Stimulated activated CD4-positive, alpha-beta T cell treated with anti-CD3 and anti-CD28 coated beads, Interleukin-12 subunit alpha, Interleukin-12 subunit beta, amount 100 ng/mL, for 24 hours (primary cell): Measurements from ENCODE around the gene CACNA2D3.

ENCODE experiments used
- DNase-seq, 2 experiments: peaks; one replicate each; pipeline ENCODE4 v3.0.0-alpha.2; 2020; ENCODE audit warnings: low read depth in 2 of 2

Gene CACNA2D3

GRCh38 chr3:54127499-54128056 lies 5.2 kb downstream of the CACNA2D3 start:
- DNase-seq: no peak

DNA sequence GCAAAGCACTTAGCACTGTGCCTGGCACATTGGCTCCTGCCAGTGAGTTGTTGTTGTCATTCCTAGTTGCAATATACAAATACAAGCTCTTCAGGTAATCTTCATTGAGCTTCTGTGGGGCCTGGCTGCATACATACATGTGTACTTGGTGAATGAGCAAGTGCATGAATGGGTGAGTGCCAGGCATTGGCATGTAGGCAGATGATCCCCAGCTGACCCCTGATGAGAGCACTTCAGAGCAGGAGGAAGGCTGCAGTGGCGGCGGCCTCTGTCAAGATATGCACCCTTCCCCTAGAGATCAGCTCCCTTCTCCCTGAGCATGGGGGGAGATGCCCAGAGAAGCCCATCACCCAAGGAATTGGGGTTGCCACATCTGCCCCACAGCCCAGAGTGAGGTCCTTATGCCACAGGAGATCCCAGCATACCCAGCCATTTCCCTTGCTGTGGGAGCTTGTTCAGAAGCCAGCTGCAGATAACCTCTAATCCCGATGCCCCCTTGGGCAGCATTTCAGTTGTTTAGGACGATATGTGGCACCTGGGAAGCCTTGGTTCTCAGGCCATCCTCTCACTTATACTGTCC lies 8.8 kb downstream of the CACNA2D3 start:
- DNase-seq: no peak

DNA sequence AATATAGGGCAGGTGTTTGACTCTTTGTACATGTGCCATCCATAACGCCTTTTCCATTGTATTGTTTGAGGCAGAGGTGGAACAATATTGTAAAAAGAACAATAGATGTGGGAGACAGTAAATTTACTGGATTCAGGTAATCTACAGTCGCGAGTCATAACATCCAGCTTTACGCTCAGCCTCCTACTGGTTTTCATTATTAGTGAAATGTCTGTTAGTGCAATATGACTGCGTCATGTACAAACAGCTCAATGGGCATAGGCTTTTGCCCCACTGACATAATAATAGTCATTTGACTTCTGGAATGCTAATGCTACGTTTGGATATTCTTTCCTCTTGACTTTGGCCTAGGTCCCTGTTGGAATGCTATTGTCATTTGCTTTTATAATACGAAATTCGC lies 9.5 kb downstream of the CACNA2D3 start:
- DNase-seq: no peak

DNA sequence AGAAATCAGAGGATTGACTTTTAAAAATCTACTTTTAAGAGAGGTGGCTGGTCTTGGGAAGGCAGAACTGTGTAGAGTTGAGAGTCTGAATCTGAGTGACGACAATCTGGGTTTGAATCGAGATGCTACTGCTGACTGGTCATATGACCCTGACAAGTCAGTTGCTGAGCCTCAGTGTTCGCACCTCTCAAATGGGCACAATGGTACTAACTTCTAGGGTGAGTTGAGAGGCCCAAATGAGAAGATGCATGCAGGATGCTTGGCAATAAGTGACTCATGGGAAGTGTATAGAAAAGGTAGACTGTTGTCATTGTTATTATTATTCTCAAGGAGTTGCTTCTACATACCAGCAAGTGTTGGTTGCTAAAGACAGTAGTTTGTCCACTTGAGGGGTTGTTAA lies 10.3 kb downstream of the CACNA2D3 start:
- no peak for DNase-seq

GRCh38 chr3:54133196-54133595 lies 10.8 kb downstream of the CACNA2D3 start:
- no peak for DNase-seq

DNA sequence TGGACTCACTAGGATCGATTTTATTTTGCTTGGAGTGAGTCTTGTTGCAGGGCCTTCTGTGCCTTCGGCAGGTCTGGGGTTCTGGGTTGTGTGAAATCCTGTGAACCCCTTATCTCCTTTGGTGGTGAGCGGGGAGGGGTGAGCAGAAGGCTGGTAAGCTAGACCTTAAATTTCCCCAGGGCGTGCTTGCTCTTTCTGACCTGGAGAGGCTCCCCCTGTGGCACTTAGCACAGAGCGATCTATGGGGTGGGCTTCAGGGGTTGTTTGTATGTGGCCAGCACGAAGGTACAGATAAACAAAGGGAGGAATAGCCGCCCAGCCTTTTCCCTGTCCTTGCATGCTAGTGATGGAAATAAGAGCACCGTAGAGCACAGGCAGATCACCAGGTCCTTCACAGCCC lies 11.8 kb downstream of the CACNA2D3 start:
- DNase-seq: no peak

DNA sequence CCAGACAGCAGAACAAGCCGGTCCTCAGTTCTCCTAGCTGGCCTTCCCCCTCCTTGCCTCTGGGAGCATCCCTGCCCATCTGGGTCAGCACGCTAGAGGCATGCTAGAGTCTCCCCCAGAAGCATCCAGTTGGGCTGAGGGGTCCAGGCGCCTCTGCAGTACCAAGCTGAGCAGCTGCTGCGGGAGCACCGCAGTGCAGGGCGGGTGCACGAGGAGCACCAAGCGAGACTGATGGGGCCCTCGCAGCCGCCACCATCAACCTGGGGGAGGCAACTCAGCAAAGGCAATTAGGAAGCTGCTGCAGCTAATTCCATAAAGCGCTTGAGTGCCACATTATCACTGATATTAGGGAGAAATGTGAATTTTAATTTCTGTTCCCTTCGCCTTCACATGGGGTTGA lies 12.4 kb downstream of the CACNA2D3 start:
- DNase-seq: no peak

DNA sequence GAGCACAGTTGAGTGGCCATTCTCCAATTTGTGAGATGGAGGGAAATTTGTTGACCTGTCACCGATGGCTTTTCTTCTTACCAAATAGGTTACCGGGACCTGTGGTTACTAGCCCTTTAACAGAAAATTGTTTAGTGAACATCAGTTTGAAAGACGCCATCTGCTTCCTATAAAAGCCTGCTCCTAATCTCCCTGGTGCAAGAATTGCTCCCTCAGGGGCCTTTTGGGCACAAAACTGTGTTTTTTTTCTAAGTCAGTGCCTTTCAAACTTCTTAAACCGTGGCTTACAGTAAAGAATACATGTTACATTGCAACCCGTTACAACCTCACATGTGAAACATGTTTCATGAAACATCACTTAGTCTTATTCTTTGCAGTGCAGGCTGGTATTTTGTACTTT lies 15.0 kb downstream of the CACNA2D3 start:
- no peak for DNase-seq

DNA sequence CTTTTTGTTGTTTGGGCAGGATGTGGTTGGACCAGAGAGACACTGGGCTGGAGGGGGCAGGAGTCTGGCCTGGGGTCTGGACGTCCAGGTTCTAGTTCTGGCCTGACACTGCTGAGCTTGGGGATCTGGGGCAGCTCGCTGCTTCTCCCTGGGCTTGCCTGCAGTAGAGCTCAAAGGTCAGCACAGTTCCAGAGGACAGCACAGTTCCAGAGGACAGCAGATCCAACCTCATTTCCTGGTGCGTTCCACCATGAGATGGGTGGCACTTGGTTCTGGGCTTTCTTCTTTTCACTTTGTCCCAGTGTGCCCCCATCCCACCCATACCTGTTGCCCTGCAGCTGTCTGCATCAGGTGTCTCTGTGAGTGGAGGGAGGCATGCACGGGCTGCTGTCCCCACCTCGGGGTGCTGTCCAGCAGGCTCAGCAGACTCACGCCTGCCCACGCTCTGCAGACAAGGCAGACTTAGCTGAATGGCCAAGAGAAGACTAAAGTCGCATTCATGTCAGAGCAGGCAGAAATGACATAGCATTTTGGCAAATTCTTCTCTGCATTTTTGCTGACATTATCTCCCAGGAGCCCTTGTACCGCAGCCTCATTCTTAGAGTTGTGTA lies 16.7 kb downstream of the CACNA2D3 start:
- DNase-seq: no peak

DNA sequence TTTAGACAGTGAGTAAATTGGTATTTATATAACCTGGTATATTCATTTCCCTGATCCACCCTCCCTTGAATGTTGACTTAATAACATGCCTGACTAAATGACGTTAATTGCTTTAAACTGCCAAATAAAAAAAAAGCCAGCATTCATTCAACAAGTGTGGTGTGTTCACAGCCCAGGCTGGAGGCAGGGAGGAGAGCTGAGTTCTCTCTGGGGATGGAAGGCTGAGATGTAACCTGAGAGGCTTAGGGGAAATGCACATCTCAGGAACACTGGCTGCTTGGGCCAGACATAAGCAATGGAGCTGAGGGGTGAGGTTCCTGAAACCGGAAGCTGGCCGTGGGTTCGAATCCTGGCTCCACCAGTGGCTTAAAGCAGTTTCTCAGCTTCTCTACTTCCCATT lies 17.3 kb downstream of the CACNA2D3 start:
- DNase-seq: no peak

- no peak for DNase-seq
These were observed 21.9 kb downstream of the CACNA2D3 start for GRCh38 chr3:54144284-54144683.

GRCh38 chr3:54146506-54147239 lies 24.3 kb downstream of the CACNA2D3 start:
- DNase-seq: no peak

DNA sequence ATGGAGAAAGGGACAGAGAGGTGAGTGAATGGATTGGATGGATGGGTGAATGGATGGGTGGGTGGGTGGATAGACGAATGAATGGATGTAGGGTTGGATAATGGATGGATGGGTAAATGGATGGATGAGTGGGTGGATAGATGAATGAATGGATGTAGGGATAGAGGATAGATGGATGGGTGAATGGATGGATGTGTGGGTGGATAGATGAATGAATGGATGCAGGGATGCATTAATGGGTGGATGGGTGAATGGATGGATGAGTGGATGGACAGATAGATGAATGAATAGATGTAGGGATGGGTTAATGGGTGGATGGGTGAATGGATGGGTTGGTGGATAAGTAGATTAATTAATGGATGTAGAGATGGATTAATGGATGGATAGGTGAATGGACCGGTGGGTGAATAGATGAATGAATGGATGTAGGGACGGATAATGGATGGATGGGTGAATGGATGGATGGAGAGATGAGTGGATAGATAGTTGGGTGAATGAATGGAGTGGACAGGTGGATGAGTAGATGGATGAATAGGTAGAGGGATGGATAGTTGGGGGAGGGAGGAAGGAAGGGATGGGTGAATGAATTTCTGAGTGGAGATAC lies 28.6 kb downstream of the CACNA2D3 start:
- no peak for DNase-seq

DNA sequence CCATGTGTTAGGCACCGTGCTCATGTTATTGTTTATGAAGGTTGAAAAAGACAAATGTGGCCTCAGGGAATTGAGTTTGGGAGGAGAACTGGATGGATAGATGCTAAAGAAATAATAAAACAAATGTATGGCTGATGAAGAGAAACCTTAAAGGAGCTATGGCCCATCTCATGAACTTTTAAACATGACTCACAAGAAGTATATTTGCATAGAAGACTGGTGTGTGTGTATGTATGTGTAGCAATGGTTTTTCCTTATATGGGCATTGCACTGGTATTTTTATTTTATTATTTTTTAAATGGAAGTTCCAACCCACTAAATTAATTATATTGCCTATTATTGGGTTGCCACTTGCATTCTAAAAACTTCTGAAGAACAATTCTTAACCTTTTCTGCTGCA lies 31.1 kb downstream of the CACNA2D3 start:
- no peak for DNase-seq

- no peak for DNase-seq
These were observed 35.5 kb downstream of the CACNA2D3 start for GRCh38 chr3:54157860-54158259.

GRCh38 chr3:54159917-54160316 lies 37.6 kb downstream of the CACNA2D3 start:
- DNase-seq: no peak

- DNase-seq: no peak
These were observed 41.1 kb downstream of the CACNA2D3 start for GRCh38 chr3:54163441-54163840.

DNA sequence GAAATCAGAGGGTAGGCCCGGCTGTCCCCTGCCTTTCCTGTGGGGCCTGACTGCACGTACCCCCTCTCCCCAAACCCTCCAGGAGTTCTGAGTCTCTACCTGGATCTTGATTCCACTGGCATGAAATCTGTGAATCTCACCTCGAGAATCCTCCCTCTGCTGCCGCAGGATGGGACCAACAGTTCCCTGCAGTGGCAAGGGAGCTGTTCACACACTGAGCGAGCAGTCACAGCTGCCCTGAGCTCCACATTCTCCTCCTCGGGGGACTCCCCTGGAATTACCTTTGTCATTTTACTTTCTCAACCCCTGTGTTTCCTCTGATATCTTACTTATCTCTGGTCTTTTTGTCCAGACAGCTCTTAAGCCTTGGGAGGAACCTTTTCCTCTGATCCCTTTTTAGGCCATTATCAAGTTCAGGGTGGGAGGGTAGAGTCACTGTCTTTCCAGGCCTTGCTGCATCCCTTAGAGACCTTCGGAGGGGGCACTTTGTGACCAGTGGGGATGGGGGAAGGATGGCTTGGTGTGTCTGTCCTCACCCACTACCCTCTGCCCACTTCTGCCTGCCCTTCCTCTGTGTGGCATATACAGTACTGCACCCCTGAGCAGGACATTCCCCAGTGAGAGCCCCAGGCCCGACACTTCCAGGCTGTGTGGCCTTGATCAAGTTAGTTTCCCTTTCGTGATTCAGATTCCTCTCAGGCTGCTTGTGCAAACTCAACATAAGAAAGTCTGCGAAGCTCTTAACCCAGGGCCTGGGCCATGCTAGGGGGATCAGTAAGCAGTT lies 42.0 kb downstream of the CACNA2D3 start:
- no peak for DNase-seq

- DNase-seq: no peak
These were observed 43.5 kb downstream of the CACNA2D3 start for GRCh38 chr3:54165865-54166264.

GRCh38 chr3:54167999-54168398 lies 45.6 kb downstream of the CACNA2D3 start:
- no peak for DNase-seq

- no peak for DNase-seq
These were observed 46.1 kb downstream of the CACNA2D3 start for GRCh38 chr3:54168451-54168850.

DNA sequence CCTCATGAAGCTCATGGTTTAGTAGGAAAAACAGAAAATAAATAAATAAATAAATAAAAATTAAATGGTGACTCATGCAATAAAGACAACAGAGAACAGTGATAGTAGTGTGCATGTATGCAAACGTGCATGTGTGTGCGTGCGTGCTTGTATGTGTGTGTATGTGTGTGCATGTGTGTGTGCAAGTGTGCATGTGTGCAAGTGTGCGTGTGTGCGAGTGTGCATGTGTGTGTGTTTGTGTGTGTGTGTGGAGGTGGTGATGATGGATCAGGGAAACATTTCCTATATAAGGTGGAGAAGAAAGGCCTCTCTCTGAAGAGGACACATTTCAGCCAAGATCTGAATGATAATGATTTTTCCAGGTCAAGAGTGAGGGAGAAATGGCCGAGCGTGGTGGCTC lies 47.2 kb downstream of the CACNA2D3 start:
- DNase-seq: no peak
